Measurements from ENCODE around the gene KRT14. TPM values are rescaled to one million over a fixed set of nuclear protein-coding genes. Genes with fewer than 3 reads are reported as not detected.

The KRT14 gene
- total and polyA plus RNA-seq, 2 of the 4 experiments (the other 2 are of a cell fraction), result not detected

- H2BK5ac ChIP-seq (ENCODE audit: low read depth, low read length, poor library complexity, severe bottlenecking), result no peak overlapping the region
- WGBS, 2 experiments (ENCODE audit: extremely low coverage in 2 of 2, insufficient read length in 1 of 2), result 14% methylated on average over 2 of the region's 3 CpGs; no CpG with 5 or more reads in 1 of the 2 experiments
- H3K36me3 ChIP-seq (ENCODE audit: control insufficient read depth, insufficient read depth, low read length), result no peaks in the 10 kb centered on the region
- 0 out of 2 replicates have a peak, but pooled peaks cover 1% of the 10 kb centered on the region for H3K9me3 ChIP-seq (ENCODE audit: control insufficient read depth, insufficient read depth, low read length)
- H4K91ac ChIP-seq (ENCODE audit: insufficient read depth, low read depth, low read length), result no peak overlapping the region
- H4K5ac ChIP-seq (ENCODE audit: low read depth, low read length), result no peak overlapping the region
- BruUV-seq (replicated peaks), result no TSS peak
- no peak overlapping the region for H3K18ac ChIP-seq (ENCODE audit: low read depth, low read length)
- no peak overlapping the region for H2AFZ ChIP-seq (replicated peaks; ENCODE audit: low read length, poor library complexity)
- no peak overlapping the region for H4K8ac ChIP-seq (ENCODE audit: low read depth in 2 of 2, low read length in 2 of 2)
- H4K20me1 ChIP-seq (ENCODE audit: insufficient read depth, low read length), result no peaks in the 10 kb centered on the region
- H2BK120ac ChIP-seq (ENCODE audit: low read depth, low read length), result no peak overlapping the region
- no peak overlapping the region for H3K4ac ChIP-seq (ENCODE audit: low read depth, low read length)
- H3K4me2 ChIP-seq (ENCODE audit: low read depth, low read length), result no peak overlapping the region
- dilution Hi-C loops (cut with HindIII; ENCODE audit: low sequenced_read_pairs, unreplicated experiment), result no loop called here
- no peak overlapping the region for H2BK20ac ChIP-seq (ENCODE audit: low read depth, low read length)
- in situ Hi-C loops (cut with MboI; ENCODE audit: low sequenced_read_pairs), result no loop called here
- peaks cover 67% of the 10 kb centered on the region for H3K27me3 ChIP-seq (ENCODE audit: control insufficient read depth, insufficient read depth, low read length)
- no peak for DNase-seq
- no peaks in the 10 kb centered on the region for H3K4me1 ChIP-seq (ENCODE audit: control insufficient read depth, insufficient read depth, low read length)
- POLR2A ChIA-PET (ENCODE audit: unreplicated experiment), result no interaction called here
- no peak overlapping the region for H3K4me3 ChIP-seq (ENCODE audit: insufficient read depth, low read depth, low read length)
- no peak overlapping the region for H3K23ac ChIP-seq (ENCODE audit: low read depth, low read length)
- no peak overlapping the region for H3K9ac ChIP-seq (ENCODE audit: low read depth, low read length)
- CTCF ChIA-PET, result interaction anchor here (2.0 kb wide), 1 partner anchor 15 kb away, joined by 8 read pairs; no protein-coding TSS in a partner anchor
- intact Hi-C loops (cut with micrococcal nuclease), result no loop called here
- no peak overlapping the region for H2BK15ac ChIP-seq (ENCODE audit: low read depth, low read length)
- no peaks in the 10 kb centered on the region; the same call in 1 of the 2 replicates for H3K9me1 ChIP-seq (ENCODE audit: insufficient read depth, low read length)
- no peak for ATAC-seq (ENCODE audit: low read depth)
- H3K56ac ChIP-seq (ENCODE audit: extremely low read depth, insufficient read depth, low read length), result no peak overlapping the region
- H3K14ac ChIP-seq (replicated peaks; ENCODE audit: low read depth, low read length), result no peak overlapping the region
- TF ChIP-seq MAFK (IDR thresholded peaks at IDR 0.05; ENCODE audit: low read depth, low read length), result peak; percentile 45
- TF ChIP-seq SMC3 (IDR thresholded peaks at IDR 0.05; ENCODE audit: low read depth, low read length), result no peak
- TF ChIP-seq BHLHE40 (IDR thresholded peaks at IDR 0.05; ENCODE audit: low read depth, low read length), result no peak
- H3K27ac ChIP-seq (ENCODE audit: insufficient read depth, low read length), result no peak overlapping the region
- H2AK9ac ChIP-seq (replicated peaks; ENCODE audit: low read depth, low read length, poor library complexity), result no peak overlapping the region
- no peak overlapping the region for H2AK5ac ChIP-seq (ENCODE audit: low read depth, low read length)
- no peaks in the 10 kb centered on the region for H3K79me1 ChIP-seq (ENCODE audit: low read depth in 1 of 2, low read length in 2 of 2)
Measured at GRCh38 chr17:41563607-41564170, 23.0 kb downstream of the KRT14 start.

Data from IMR-90 (cell line).